Stimulated activated effector memory CD8-positive, alpha-beta T cell treated with anti-CD3 and anti-CD28 coated beads, Interleukin-12 subunit alpha, Interleukin-12 subunit beta, amount 100 ng/mL, for 72 hours (primary cell): ENCODE results near the gene CEP112.
A peak's percentile ranks its signal among the peaks of the same experiment; 100 is the strongest.

Source experiments
- ATAC-seq: fragments of 150-1000 bp; cut with Tn5 transposase; 2 replicates; pipeline ENCODE4 v1.10.0; 2021
- DNase-seq, 2 donors: peaks; one replicate each; pipeline ENCODE4 v3.0.0; 2021 to 2022; ENCODE audit warnings: low spot score in 2 of 2
- H3K27ac Mint-ChIP-seq: one replicate; pipeline ENCODE4 v1.8.0; 2022; ENCODE audit warnings: mild to moderate bottlenecking, mixed read lengths
- H3K36me3 Mint-ChIP-seq: one replicate; pipeline ENCODE4 v1.8.0; 2022; ENCODE audit warnings: mild to moderate bottlenecking, mixed read lengths
- H3K4me1 Mint-ChIP-seq: one replicate; pipeline ENCODE4 v1.8.0; 2022; ENCODE audit warnings: mixed read lengths
- H3K4me3 Mint-ChIP-seq: one replicate; pipeline ENCODE4 v1.8.0; 2022; ENCODE audit warnings: mild to moderate bottlenecking, mixed read lengths
- H3K9me3 Mint-ChIP-seq: one replicate; pipeline ENCODE4 v1.8.0; 2022; ENCODE audit warnings: mixed read lengths

Gene CEP112

GRCh38 chr17:65973237-65973636, 218.7 kb downstream of the CEP112 start:
- Mint-ChIP-seq H3K4me1 (no peaks in the 10 kb centered on the region), H3K27ac (no peak overlapping the region), H3K9me3 (no peaks in the 10 kb centered on the region), H3K36me3 (no peaks in the 10 kb centered on the region), H3K4me3 (no peak overlapping the region)
- ATAC-seq (no peak), DNase-seq (no peak)

DNA sequence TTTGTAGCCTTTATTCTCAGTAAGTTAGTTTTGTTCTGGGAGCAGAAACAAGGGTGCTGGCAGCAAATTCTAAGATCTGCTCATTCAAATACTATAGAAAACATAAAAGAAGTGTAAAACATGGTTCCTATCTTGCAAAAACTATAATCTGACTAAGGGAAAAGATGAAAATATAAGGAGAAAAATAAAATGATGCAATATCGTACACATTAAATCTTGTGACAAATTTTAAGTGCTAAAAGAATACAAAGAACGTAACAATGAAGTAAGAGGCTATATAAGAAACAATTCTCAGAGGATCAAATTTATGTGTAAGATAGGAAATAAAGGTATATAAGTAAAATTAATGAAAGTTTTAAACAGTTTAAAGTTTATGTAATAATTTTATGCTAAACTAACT, 224.6 kb downstream of the CEP112 start:
- no peak for ATAC-seq
- no peaks in the 10 kb centered on the region for H3K9me3 Mint-ChIP-seq
- H3K4me3 Mint-ChIP-seq = no peak overlapping the region
- no peak overlapping the region for H3K27ac Mint-ChIP-seq
- DNase-seq = no peak
- no peaks in the 10 kb centered on the region for H3K36me3 Mint-ChIP-seq
- H3K4me1 Mint-ChIP-seq = no peaks in the 10 kb centered on the region

DNA sequence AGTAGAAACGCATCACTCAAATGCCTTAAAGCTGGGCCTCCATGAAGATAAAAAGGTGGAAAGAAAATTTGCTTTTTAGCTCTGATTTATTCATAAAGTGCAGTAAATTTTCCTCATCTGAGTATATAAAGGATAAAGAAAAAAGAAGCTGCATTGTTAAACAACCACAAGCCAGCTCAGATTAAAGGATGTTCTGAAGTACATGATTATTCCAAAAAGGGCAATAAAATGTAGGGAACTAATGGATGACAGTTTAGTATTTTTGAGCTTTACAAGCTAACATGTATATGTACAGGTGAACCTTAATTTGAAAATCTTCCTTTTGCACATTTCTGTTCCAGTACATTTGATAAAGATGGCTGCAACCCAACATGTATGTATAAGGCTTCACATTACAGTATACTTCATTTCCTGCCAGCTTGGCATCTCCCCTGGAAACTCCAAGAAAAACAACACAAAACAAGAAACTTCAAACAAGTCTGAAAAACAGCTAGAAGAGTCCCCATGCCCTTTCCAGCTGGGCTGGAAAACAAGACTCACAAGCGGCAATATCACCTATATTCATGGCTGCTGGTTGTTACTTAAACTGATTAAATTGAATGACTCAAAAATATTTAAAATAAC, 225.7 kb downstream of the CEP112 start:
- Mint-ChIP-seq H3K9me3 (no peaks in the 10 kb centered on the region), H3K27ac (no peak overlapping the region), H3K4me1 (no peaks in the 10 kb centered on the region), H3K36me3 (no peaks in the 10 kb centered on the region), H3K4me3 (no peak overlapping the region)
- ATAC-seq (no peak), DNase-seq (no peak)

DNA sequence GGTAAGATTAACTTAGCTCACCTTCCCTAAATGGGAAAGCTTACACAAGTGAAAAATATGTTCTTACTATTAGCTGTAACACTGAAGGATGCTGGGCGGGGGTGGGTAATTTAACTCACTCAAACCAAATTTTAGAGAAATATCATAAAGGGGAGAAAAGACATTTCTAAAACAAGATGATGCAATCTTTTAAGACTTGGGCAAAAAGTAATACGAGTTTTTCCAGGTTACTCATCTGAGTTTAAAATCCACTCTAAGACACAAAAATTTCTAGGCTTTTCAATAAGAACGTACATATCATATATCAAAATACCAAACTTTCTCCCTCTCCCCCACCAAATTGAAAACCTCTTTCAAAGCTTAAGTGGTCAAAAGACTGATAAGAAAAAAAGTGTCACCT, 228.8 kb downstream of the CEP112 start:
- Mint-ChIP-seq H3K27ac (no peak overlapping the region), H3K9me3 (no peaks in the 10 kb centered on the region), H3K4me1 (no peaks in the 10 kb centered on the region), H3K36me3 (no peaks in the 10 kb centered on the region), H3K4me3 (no peak overlapping the region)
- DNase-seq (no peak), ATAC-seq (no peak)

DNA sequence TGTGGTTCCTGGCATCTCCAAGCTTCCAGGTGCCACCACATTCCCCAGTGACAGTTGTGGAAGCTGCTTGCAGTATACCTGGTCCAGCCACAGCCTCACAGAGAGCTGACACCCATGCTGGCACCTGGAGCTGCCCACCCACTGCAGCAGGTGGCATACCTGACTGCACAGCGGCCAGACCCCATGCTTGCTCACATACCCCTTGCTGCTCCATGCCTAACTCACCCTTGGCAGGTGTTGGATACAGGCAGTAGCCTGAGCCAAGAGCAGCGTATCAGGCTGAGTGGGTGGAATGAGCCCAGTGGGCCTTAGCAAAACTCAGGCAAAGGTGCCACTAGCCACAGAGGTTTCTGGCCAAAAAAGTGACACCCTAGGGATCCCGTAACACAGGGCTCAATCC, 232.3 kb downstream of the CEP112 start:
- H3K36me3 Mint-ChIP-seq = no peaks in the 10 kb centered on the region
- H3K4me3 Mint-ChIP-seq = no peak overlapping the region
- no peaks in the 10 kb centered on the region for H3K4me1 Mint-ChIP-seq
- ATAC-seq (no peak), DNase-seq (no peak)
- no peak overlapping the region for H3K27ac Mint-ChIP-seq
- H3K9me3 Mint-ChIP-seq = peaks cover 2% of the 10 kb centered on the region

DNA sequence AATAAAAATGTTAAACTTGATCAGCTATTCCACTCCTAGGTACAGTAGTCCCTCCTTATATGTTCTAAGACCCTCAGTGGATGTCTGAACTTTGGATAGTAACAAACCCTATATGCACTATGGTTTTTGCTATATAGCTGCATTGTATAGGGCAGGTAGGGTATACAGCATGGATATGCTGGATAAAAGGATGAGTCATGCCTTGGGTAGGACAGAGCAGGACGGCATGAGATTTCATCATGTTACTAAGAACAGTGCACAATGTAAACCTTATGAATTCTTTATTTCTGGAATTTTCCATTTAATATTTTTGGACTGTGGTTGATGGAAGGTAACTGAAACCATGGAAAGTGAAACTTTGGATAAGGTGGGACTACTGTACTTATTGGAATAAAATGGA, 235.1 kb downstream of the CEP112 start:
- H3K9me3 Mint-ChIP-seq = peaks cover 2% of the 10 kb centered on the region
- no peak overlapping the region for H3K4me3 Mint-ChIP-seq
- no peaks in the 10 kb centered on the region for H3K4me1 Mint-ChIP-seq
- ATAC-seq = no peak
- H3K27ac Mint-ChIP-seq = no peak overlapping the region
- no peaks in the 10 kb centered on the region for H3K36me3 Mint-ChIP-seq
- DNase-seq = no peak

DNA sequence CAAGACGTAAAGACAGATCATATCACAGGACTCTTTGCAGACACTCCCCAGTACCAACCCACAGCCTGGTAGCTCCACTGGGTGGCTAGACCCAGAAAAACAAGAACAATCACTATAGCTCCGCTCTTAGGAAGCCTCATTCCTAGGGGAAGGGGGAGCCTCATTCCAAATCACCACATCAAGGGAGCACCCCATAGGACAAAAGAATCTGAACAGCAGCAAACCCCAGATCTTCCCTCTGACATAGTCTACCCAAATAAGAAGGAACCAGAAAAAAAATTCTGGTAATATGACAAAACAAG, 237.8 kb downstream of the CEP112 start:
- Mint-ChIP-seq H3K4me1 (no peaks in the 10 kb centered on the region), H3K9me3 (peaks cover 2% of the 10 kb centered on the region), H3K4me3 (no peak overlapping the region), H3K27ac (no peak overlapping the region), H3K36me3 (no peaks in the 10 kb centered on the region)
- ATAC-seq = no peak
- DNase-seq = no peak

DNA sequence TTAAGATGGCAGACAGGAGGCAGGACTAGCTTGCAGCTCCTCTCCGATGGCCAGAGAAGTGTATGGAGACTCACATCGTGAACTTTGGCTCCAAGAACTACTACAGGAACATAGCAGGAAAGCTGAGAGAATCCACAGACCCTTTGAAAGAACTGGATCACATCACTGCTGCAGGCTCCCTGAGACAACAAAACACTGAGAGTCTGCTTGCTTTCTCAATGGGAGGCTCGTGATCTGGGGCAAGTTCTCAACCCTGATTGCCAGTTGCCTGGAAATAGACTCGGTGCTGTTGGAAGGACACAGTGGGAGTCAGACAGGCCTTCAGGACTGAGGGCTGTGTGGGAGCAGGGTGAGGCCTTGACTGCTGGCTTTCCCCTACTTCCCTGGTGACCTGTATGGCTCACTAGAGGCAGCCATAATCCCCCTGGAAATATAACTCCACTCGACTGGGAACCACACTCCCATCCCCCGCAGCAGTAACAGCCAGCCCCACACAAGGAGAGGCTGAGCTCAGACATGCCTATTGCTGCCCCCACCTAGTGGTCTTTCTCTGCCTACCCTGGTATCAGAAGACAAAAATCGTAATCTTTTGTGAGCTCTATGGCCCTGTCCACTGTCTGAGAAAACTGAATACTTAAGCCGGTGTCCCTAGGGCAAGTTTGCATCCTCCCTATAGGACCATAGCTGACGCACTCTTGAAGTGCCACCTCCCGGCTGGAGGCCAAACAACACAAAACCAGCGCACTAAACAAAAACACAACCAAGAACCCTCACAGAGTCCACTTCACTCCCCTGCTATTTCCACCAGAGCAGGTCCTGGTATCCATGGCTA, 238.4 kb downstream of the CEP112 start:
- ATAC-seq (no peak), DNase-seq (no peak)
- Mint-ChIP-seq H3K9me3 (peaks cover 2% of the 10 kb centered on the region), H3K4me1 (no peaks in the 10 kb centered on the region), H3K4me3 (no peak overlapping the region), H3K27ac (no peak overlapping the region), H3K36me3 (no peaks in the 10 kb centered on the region)

- Mint-ChIP-seq H3K27ac (no peak overlapping the region), H3K36me3 (no peaks in the 10 kb centered on the region), H3K9me3 (peaks cover 2% of the 10 kb centered on the region), H3K4me3 (no peak overlapping the region), H3K4me1 (no peaks in the 10 kb centered on the region)
- ATAC-seq (no peak), DNase-seq (no peak)
These were observed 239.3 kb downstream of the CEP112 start for GRCh38 chr17:65952586-65952985.

DNA sequence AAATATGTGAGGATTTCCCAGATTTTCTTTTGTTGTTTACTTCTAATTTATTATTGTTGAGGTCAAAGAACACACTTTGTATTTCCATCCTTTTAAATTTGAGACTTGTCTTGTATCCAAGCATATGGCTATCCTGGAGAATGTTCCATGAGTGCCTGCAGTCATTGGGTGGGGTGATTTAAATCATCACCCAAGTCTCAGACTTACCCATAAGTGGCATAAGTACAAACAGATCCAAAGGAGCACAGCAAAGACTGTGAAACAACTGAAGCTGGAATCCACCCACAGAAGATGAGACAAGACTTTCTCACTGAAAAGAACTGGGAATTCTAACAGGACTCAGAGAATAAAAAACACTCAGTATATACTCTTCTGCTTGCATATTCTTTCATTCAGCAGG, 239.9 kb downstream of the CEP112 start:
- no peaks in the 10 kb centered on the region for H3K36me3 Mint-ChIP-seq
- no peaks in the 10 kb centered on the region for H3K4me1 Mint-ChIP-seq
- no peak for DNase-seq
- H3K4me3 Mint-ChIP-seq = no peak overlapping the region
- ATAC-seq = no peak
- peaks cover 2% of the 10 kb centered on the region for H3K9me3 Mint-ChIP-seq
- H3K27ac Mint-ChIP-seq = no peak overlapping the region

DNA sequence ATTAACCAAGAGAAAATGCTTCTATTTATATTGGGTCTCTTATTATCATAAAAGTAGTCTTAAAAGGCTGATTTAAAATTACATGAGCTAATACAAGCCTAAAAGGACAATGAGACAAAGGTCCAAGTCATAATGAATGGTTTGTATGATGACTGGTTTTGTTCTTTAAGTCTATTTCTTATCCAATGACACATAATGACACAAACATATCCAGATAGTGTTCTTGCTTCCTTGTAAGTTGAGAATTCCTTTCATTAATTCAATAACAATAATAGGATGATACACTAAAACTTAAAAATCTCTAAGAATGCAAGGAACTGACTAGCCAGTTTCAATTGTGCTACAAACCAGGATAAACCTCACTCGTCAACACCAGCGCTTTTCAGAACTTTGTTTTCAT, 244.1 kb downstream of the CEP112 start:
- Mint-ChIP-seq H3K4me3 (no peak overlapping the region), H3K9me3 (no peaks in the 10 kb centered on the region), H3K4me1 (no peaks in the 10 kb centered on the region), H3K27ac (no peak overlapping the region), H3K36me3 (no peaks in the 10 kb centered on the region)
- ATAC-seq = no peak
- DNase-seq = no peak

DNA sequence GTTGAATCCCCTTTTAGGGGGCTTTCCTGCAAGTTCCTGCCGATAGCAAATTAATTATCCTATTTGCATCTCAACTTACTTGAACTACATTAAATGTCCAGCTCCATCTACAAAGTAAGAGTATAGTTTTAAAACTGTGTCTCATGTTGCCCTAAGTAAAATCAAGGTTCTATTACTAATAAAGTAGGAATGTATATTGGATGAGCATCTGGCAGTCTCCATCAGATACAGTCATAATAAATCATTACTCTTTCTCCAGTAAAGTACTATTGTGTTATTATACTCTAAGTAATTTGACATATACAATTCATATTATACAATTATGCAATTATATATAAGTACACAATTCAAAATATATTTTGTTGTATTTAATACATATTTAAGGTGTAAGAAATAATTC, 249.3 kb downstream of the CEP112 start:
- DNase-seq = no peak
- Mint-ChIP-seq H3K4me3 (no peak overlapping the region), H3K27ac (no peak overlapping the region), H3K36me3 (no peaks in the 10 kb centered on the region), H3K4me1 (no peaks in the 10 kb centered on the region), H3K9me3 (no peaks in the 10 kb centered on the region)
- ATAC-seq = no peak

DNA sequence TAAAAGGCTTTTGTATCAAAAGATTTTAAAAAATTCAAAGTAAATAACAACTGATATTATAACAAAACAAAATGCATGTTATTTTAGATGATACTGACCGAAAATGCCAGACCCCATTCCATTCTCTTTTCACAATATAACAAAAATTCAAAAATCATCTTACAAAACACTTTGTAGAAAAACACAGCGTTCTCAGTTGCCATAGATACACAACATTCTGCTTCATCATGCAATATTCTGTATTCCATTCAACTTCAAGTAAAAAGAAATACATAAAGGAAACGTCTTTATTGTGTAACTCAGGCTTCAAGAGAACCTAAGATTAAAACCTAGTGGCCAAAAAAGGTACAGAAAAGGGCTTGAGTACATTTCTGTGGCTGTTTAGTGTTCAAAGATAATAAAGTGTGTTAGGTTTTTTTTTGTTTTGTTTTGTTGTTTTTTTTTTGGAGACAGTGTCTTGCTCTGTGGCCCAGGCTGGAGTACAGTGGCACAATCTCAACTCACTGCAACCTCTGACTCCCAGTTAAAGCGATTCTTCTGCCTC, 250.5 kb downstream of the CEP112 start:
- no peaks in the 10 kb centered on the region for H3K36me3 Mint-ChIP-seq
- no peak overlapping the region for H3K27ac Mint-ChIP-seq
- no peak for ATAC-seq
- DNase-seq = no peak
- no peaks in the 10 kb centered on the region for H3K9me3 Mint-ChIP-seq
- no peak overlapping the region for H3K4me3 Mint-ChIP-seq
- no peaks in the 10 kb centered on the region for H3K4me1 Mint-ChIP-seq

GRCh38 chr17:65936013-65936412, 255.9 kb downstream of the CEP112 start:
- no peaks in the 10 kb centered on the region for H3K36me3 Mint-ChIP-seq
- DNase-seq = no peak
- peak; percentile 69 for ATAC-seq
- H3K4me3 Mint-ChIP-seq = no peak overlapping the region
- H3K4me1 Mint-ChIP-seq = no peaks in the 10 kb centered on the region
- H3K9me3 Mint-ChIP-seq = peaks cover 11% of the 10 kb centered on the region
- H3K27ac Mint-ChIP-seq = no peak overlapping the region

DNA sequence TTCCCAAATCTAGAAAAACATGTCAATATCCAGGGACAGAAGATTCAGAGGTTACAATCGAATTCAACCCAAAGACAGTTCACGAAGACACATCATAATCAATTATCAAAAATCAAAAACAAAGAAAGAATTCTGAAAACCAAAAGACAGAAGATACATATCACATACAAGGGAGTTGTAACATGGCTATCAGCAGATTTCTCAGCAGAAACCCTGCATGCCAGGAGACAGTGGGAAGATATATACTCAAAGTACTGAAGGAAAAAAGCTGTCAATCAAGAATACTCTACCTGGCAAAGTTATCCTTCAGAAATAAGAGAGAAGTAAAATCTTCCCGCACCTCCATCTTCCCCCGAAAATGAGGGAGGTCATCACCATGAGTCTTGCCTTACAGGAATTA, 258.6 kb downstream of the CEP112 start:
- ATAC-seq (no peak), DNase-seq (no peak)
- no peak overlapping the region for H3K27ac Mint-ChIP-seq
- no peak overlapping the region for H3K4me3 Mint-ChIP-seq
- H3K36me3 Mint-ChIP-seq = no peaks in the 10 kb centered on the region
- H3K4me1 Mint-ChIP-seq = no peaks in the 10 kb centered on the region
- peaks cover 11% of the 10 kb centered on the region for H3K9me3 Mint-ChIP-seq
